ENCODE measurements around the gene ZBTB7A. TPM values are rescaled to one million over a fixed set of nuclear protein-coding genes. Genes with fewer than 3 reads are reported as not detected.
A peak's percentile ranks its signal among the peaks of the same experiment; 100 is the strongest.

Gene ZBTB7A
- total and polyA plus RNA-seq, 2 experiments from 2014 or later: 18.6 to 20.5 TPM

DNA sequence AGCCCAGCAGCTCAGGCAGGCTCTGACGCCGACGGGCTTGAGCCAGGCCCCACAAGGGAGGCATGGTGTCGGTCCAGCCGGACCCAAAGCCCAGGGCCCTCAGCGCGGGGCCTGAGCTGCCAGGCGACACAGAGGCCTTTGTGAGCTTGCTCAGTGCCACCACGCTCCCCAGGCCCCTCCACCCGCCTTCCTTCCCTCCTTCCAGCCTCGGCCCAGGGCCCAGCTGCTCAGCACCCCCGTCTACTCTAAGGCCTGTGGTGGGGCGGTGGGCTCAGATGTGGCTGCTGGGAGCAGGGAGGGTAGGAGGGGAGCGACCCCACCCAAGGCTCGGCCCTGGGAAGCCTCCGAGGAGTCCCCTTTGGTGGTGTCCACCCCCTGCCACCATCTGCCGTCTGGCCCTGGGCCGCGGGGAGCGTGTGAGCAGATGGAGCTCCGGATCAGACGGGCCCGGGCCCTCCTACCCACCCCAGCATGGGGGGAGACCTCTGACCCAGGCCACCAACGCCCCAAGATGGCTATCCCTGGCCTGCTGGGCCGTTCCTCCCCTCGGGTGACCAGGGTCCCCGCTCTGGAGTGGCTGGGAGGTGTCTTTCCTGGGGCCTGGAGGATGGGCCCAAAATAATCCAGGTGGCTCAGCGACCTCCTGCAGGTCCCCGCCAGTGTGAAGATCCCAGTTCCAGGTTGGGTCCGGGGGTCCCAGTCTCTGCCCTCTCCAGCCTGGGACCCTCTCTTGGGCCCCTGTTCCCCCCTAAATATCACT is 7.8 kb downstream of the ZBTB7A start:
- no peak for DNase-seq (ENCODE audit: low read depth in 1 of 2, low spot score in 1 of 2)
- Histone ChIP-seq H3K27me3 (no peaks in the 10 kb centered on the region), H3K4me3 (no peak overlapping the region), H3K27ac (peak overlapping the region; percentile 73), H3K36me3 (peaks cover 7% of the 10 kb centered on the region), H3K4me1 (ENCODE audit: low read depth) (no peaks in the 10 kb centered on the region), H3K9me3 (ENCODE audit: low read depth) (no peaks in the 10 kb centered on the region)
- TF ChIP-seq, protein P1, sequence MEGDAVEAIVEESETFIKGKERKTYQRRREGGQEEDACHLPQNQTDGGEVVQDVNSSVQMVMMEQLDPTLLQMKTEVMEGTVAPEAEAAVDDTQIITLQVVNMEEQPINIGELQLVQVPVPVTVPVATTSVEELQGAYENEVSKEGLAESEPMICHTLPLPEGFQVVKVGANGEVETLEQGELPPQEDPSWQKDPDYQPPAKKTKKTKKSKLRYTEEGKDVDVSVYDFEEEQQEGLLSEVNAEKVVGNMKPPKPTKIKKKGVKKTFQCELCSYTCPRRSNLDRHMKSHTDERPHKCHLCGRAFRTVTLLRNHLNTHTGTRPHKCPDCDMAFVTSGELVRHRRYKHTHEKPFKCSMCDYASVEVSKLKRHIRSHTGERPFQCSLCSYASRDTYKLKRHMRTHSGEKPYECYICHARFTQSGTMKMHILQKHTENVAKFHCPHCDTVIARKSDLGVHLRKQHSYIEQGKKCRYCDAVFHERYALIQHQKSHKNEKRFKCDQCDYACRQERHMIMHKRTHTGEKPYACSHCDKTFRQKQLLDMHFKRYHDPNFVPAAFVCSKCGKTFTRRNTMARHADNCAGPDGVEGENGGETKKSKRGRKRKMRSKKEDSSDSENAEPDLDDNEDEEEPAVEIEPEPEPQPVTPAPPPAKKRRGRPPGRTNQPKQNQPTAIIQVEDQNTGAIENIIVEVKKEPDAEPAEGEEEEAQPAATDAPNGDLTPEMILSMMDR (IDR thresholded peaks at IDR 0.05; ENCODE audit: low read depth, low read length): no peak

DNA sequence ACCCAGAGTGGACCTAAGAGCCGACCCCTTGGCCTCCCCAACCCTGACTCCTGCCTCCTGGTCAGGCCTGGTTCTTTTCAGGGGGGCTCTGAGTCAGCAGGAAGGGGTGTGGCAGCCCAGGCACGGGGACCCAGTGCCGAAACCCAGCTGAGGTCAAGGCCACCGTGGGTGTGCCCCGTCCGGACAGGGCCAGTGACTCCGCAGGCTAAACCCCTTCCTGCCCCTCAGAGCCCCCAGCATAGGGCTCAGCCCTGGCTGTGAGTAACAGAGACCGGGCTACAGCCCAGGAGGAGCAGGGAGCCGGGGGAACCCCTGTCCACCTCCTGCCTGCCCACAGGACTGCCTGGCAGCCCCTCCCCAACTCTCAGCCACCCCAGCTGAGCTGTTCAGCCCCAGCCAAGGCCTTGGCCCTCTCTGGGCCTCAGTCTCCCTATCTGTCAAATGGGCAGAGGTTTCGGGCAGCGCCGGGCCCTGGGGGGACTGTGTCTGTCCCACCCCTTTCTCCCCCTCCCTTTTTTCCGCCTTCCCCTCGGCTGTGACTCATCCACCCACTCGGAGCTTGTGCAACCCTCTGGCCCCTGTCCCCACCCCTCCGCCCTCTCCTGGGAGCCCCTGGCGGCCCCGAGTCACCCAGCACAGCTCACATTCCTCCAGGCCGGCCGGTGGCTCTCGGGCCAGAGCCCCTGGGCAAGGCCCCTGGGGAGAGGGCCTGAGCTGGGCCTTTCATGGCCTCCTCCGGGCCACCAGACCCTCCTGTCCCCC is 8.6 kb downstream of the ZBTB7A start:
- peak in 1 of 2 donors; percentile 89 for DNase-seq (ENCODE audit: low read depth in 1 of 2, low spot score in 1 of 2)
- peak overlapping the region; percentile 73 for H3K27ac ChIP-seq

DNA sequence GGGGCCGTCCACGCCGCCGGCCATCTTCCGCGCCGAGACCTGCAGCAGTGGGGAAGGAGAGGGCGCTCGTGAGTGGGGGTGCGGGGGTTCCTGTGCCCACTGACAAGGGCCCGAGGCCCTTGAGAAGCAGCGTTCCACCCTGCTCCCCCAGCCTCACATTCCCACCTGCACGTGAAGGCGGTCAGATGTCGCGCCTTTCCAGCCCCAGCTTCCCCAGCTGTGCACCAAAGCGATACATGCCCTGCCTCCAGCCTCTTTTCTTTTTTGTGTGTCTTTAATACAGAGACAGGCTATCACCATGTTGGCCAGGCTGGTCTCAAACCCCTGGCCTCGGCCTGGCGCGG is 11.5 kb downstream of the ZBTB7A start:
- DNase-seq (ENCODE audit: low read depth in 1 of 2, low spot score in 1 of 2): no peak
- no peak overlapping the region for H3K27ac ChIP-seq
- no peaks in the 10 kb centered on the region for H3K27me3 ChIP-seq
- H3K4me1 ChIP-seq (ENCODE audit: low read depth): no peaks in the 10 kb centered on the region
- no peak overlapping the region for H3K4me3 ChIP-seq
- no peaks in the 10 kb centered on the region for H3K9me3 ChIP-seq (ENCODE audit: low read depth)
- peaks cover 15% of the 10 kb centered on the region for H3K36me3 ChIP-seq
- TF ChIP-seq, protein P1 (IDR thresholded peaks at IDR 0.05; ENCODE audit: low read depth, low read length): no peak

More for the DNA sequence above, 8.6 kb downstream of the ZBTB7A start:
- peaks cover 14% of the 10 kb centered on the region for H3K36me3 ChIP-seq
- H3K4me1 ChIP-seq (ENCODE audit: low read depth): no peaks in the 10 kb centered on the region
- no peak overlapping the region for H3K4me3 ChIP-seq
- TF ChIP-seq, protein P1 (IDR thresholded peaks at IDR 0.05; ENCODE audit: low read depth, low read length): peak; percentile 29
- no peaks in the 10 kb centered on the region for H3K9me3 ChIP-seq (ENCODE audit: low read depth)
- H3K27me3 ChIP-seq: no peaks in the 10 kb centered on the region

DNA sequence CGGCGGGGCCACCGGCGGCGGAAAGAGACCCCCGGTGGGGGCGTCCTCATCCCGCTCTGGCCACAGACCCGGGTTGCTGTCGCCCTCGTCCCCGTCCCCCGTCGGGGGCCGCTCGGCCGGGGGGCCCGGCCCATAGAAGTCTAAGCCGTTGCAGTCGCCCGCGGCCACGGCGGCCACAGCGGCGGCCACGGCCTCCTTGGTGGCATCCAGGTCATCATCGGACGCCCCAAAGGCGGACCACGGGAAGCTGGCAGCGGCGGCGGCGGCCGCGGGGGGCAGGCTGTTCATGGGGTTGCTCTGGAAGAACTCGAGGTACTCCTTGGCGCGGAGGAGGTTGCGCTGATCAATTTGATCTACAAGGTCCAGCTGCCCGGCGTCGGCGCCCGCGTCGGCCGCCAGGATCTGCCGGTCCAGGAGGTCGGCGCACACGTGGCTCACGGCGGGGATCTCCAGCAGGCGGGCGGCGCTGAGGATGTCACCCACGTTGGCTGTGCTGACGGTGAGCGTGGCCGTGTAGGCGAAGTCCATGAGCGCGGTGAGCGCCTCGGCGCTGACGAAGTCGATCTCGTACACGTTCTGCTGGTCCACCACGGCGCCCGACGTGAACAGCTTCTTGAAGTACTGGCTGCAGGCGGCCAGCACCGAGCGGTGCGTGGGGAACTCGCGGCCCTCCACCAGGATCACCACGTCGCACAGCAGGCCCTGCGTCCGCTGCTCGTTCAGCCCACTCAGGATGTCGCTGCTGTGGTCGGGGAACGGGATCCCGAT is 12.1 kb downstream of the ZBTB7A start:
- no peak overlapping the region for H3K27ac ChIP-seq
- TF ChIP-seq, protein P1 (IDR thresholded peaks at IDR 0.05; ENCODE audit: low read depth, low read length): no peak
- no peak overlapping the region for H3K4me3 ChIP-seq
- peaks cover 15% of the 10 kb centered on the region for H3K36me3 ChIP-seq
- no peaks in the 10 kb centered on the region for H3K9me3 ChIP-seq (ENCODE audit: low read depth)
- no peaks in the 10 kb centered on the region for H3K4me1 ChIP-seq (ENCODE audit: low read depth)
- H3K27me3 ChIP-seq: no peaks in the 10 kb centered on the region
- no peak for DNase-seq (ENCODE audit: low read depth in 1 of 2, low spot score in 1 of 2)

DNA sequence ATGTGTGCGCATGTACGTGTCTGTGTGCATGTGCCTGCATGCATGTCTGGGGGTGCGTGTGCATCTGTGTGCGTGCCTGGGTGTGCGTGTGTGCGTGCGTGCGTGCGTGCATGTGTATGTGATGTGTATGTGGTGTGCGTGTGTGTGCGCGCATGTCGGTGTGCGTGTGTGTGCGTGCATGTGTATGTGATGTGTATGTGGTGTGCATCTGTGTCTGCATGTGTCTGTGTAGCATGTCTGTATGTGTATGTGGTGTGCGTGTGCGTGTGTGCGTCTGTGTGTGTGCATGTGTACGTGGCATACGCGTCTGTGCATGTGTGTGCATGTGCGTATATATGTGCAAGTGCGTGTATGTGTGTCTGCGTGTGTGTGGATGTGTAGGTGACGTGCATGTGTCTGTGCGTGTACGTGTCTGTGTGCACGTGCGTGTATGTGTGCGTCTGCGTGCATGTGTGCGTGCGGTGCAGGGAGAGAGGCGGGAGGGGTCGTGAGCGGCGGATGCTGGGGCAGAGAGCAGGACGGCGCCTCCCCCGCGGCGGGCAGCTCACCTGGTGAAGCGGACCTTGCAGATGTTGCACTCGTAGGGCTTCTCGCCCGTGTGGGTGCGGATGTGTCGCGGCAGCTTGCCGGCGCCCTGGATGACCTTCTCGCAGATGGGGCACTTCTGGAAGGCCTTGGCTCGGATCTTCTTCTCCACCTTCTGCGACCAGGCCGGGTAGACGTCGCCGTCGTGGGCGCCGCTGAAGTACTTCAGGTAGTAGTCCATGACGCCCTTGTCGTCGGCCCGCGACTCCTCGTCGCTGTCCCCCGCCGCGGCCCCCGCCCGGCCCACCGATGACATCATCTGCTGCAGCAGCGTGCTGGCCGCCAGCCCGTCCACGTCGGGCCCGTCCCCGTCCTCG is 13.0 kb downstream of the ZBTB7A start:
- Histone ChIP-seq H3K4me1 (ENCODE audit: low read depth) (no peaks in the 10 kb centered on the region), H3K9me3 (ENCODE audit: low read depth) (no peaks in the 10 kb centered on the region), H3K27me3 (no peaks in the 10 kb centered on the region), H3K27ac (no peak overlapping the region), H3K4me3 (no peak overlapping the region), H3K36me3 (peaks cover 17% of the 10 kb centered on the region)
- TF ChIP-seq, protein P1 (IDR thresholded peaks at IDR 0.05; ENCODE audit: low read depth, low read length): no peak
- no peak for DNase-seq (ENCODE audit: low read depth in 1 of 2, low spot score in 1 of 2)
